ENCODE results near the gene ENOX1.

DNA sequence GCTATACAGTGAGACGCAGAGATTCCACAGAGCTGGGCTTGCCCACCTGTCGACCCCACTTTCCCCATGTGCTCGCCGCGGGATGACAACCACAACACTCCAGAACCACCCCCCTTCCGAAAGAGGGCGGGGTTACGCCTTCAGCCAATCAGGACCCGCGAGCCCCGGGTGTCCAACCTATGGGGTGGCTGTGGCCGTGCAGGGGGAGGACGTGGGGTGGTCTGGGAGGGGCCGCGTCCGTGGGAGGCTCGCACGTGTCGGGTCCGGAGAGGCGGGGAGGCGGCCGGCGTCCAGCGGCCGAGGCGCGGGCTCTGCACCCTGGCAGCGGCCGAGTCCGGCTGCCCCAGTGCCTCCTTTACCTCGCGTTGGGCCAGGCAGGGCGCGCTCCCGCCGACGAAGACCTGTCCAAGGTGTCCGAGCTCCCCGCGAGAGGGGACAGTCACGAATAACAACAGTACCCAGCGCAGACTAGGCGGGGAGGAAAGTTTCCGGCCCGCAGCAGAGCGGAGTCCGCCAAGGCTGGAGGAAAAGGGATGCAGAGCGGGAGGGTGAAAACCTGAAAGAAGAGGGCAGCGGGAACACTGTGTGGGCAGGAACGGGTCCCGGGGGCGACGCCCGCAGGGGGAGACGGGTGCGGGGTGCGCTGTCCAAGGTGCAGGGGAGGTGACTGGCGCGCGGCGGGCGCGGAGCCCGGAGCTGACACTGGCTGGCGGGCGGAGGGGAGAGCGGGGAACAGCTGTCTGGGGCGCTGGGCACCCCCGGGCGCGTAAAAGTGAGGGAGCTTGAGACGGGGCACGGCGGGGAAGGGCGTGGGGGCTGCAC lies 911 bp downstream of the ENOX1 start:
- TF ChIP-seq, protein P1, sequence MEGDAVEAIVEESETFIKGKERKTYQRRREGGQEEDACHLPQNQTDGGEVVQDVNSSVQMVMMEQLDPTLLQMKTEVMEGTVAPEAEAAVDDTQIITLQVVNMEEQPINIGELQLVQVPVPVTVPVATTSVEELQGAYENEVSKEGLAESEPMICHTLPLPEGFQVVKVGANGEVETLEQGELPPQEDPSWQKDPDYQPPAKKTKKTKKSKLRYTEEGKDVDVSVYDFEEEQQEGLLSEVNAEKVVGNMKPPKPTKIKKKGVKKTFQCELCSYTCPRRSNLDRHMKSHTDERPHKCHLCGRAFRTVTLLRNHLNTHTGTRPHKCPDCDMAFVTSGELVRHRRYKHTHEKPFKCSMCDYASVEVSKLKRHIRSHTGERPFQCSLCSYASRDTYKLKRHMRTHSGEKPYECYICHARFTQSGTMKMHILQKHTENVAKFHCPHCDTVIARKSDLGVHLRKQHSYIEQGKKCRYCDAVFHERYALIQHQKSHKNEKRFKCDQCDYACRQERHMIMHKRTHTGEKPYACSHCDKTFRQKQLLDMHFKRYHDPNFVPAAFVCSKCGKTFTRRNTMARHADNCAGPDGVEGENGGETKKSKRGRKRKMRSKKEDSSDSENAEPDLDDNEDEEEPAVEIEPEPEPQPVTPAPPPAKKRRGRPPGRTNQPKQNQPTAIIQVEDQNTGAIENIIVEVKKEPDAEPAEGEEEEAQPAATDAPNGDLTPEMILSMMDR (IDR thresholded peaks at IDR 0.05; ENCODE audit: borderline replicate concordance, extremely low read depth, low read length, poor library complexity, severe bottlenecking) = no peak
- no peak for TF ChIP-seq EZH2 (IDR thresholded peaks at IDR 0.05; ENCODE audit: borderline replicate concordance, low read depth, low read length, severe bottlenecking)
